Natural killer cell treated with Interleukin-12 subunit alpha and Interleukin-12 subunit beta and Interleukin-15 and Interleukin-18, amount 100 ng/mL, for 72 hours (primary cell): ENCODE measurements around the gene ZNF273. TPM values are rescaled to one million over a fixed set of nuclear protein-coding genes. Genes with fewer than 3 reads are reported as not detected.
"Not testable (repeated sequence)": the region's sequence is repeated elsewhere in the genome, so short reads cannot be mapped to it uniquely, and the experiment has no call there.

ENCODE experiments used
- ATAC-seq, 2 donors: fragments of 150-1000 bp; cut with Tn5 transposase in 1 of 2; sonication (Bioruptor Pico), chemical (Tn5 transposase) in 1 of 2; 2 replicates each; pipeline ENCODE4 v1.10.0; 2021
- DNase-seq: peaks from one replicate; pipeline ENCODE4 v3.0.0; 2022; ENCODE audit warnings: low spot score
- H3K27ac Mint-ChIP-seq, 2 donors: 1 replicate in 1 of 2; 2 replicates in 1 of 2; pipeline ENCODE4 v1.8.0; 2022; ENCODE audit warnings: mixed read lengths in 2 of 2, mild to moderate bottlenecking in 1 of 2, moderate library complexity in 1 of 2
- H3K27me3 Mint-ChIP-seq, 2 donors: 1 replicate in 1 of 2; 2 replicates in 1 of 2; pipeline ENCODE4 v1.8.0; 2022; ENCODE audit warnings: mixed read lengths in 2 of 2
- H3K36me3 Mint-ChIP-seq: one replicate; pipeline ENCODE4 v1.8.0; 2022; ENCODE audit warnings: mixed read lengths
- H3K4me1 Mint-ChIP-seq, 2 donors: 1 replicate in 1 of 2; 2 replicates in 1 of 2; pipeline ENCODE4 v1.8.0; 2022; ENCODE audit warnings: low read depth in 2 of 2, mixed read lengths in 2 of 2, mild to moderate bottlenecking in 1 of 2
- H3K4me3 Mint-ChIP-seq: one replicate; pipeline ENCODE4 v1.8.0; 2022; ENCODE audit warnings: mixed read lengths
- H3K9me3 Mint-ChIP-seq: 2 replicates; pipeline ENCODE4 v1.8.0; 2022; ENCODE audit warnings: mixed read lengths
- total RNA-seq, 2 donors: library from RNA; stranded (reverse); gene quantifications; one replicate each; pipeline ENCODE4 v1.2.3, GENCODE V29; 2022

ZNF273 gene
- 1 to 10 TPM; 5.5 to 6.3 TPM for total RNA-seq

DNA sequence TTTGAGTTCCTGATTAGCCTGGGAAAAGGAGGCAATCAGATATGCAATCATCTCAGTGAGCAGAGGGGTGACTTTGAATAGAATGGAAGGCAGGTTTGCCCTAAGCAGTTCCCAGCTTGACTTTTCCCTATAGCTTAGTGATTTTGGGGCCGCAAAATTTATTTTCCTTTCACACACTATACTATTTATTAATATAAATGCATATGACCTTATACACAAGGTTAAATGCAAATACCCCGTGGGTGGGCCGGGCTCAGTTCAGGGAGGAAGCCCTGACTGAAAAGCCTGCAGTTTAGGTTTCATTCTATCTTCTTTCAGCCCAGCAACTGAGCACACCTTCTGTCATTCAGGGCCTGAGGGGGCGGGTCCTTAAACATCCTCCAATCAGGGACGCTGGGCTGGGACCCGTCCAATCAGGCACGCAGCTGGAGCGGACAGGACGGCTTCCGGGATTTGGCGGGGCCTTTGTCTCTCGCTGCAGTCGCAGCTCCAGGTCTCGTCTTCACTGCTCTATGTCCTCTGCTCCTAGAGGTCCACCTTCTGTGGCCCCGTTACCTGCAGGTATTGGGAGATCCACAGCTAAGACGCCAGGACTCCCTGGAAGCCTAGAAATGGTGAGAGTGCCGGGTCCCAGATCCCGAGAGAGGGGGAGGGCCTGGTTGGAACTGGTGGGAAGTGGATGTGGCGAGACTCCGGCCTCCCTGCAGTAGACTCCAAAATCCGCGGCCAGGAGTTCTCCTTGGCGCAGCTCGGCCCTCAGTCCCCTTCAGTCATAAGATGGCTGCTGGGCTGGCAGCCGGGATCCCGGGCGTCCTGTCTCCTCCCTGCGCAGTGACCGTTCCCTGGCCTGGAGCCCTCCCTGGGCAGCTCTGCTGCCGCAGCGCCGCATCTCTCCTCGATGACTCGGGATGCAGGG is at the start of gene ZNF273:
ZNF273 (plus strand) TSS at position 468 of the 916 bp plus-strand sequence; CDS start at position 513, 45 bp downstream.
- peak; percentile 99 for ATAC-seq
- Mint-ChIP-seq H3K27me3 (no peaks in the 10 kb centered on the region), H3K4me1 (peaks cover 25% of the 10 kb centered on the region in 2 donors), H3K9me3 (no peaks in the 10 kb centered on the region), H3K36me3 (no peaks in the 10 kb centered on the region), H3K27ac (peak within 1 kb of the TSS; percentile 82 to 94), H3K4me3 (peak within 1 kb of the TSS; percentile 96)
- peak; percentile 95 for DNase-seq

DNA sequence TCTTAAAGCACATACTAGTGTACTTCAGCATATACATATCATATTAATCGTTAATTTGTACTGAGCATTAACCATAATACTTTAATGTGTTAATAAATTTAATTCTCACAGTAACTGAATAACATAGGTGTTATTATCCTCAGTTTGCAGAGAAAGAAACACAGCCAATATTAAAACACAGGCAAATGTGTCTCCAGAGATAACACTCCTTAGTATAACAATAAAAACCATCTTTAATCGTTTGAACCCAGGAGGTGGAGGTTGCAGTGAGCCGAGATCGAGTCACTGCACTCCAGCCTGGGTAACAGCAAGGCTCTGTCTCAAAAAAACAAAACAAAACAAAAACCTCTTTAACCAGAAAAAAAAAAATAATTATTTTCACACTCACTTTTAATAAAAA is 49.4 kb upstream of the ZNF273 start:
- Mint-ChIP-seq H3K27me3 (no peaks in the 10 kb centered on the region), H3K4me1 (peaks cover 0 to 2% of the 10 kb centered on the region in 2 donors), H3K9me3 (no peaks in the 10 kb centered on the region), H3K27ac (no peak overlapping the region), H3K4me3 (no peak overlapping the region), H3K36me3 (no peaks in the 10 kb centered on the region)
- DNase-seq (no peak), ATAC-seq (no peak)

DNA sequence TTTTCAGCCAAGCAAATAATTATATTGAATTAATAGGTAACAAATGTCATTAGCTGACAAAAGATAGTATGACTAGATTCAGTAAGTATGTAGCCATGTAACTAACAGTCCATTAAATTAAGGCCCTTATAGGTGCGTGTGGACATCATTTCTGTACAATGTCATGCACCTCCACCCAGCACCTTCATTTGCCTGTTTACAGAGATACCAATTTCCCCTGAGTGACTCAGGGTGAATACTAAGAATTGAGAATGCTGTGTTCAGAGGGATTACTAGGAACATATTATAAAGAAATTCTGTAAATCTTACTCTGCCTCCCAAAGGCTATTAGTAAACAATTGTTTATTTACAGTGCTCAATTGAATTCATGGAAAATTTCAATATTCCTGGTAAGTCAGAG is 48.1 kb upstream of the ZNF273 start:
- Mint-ChIP-seq H3K27me3 (no peaks in the 10 kb centered on the region), H3K9me3 (no peaks in the 10 kb centered on the region), H3K36me3 (no peaks in the 10 kb centered on the region), H3K4me3 (no peak overlapping the region), H3K27ac (no peak overlapping the region), H3K4me1 (no peaks in the 10 kb centered on the region)
- DNase-seq (no peak), ATAC-seq (no peak)

DNA sequence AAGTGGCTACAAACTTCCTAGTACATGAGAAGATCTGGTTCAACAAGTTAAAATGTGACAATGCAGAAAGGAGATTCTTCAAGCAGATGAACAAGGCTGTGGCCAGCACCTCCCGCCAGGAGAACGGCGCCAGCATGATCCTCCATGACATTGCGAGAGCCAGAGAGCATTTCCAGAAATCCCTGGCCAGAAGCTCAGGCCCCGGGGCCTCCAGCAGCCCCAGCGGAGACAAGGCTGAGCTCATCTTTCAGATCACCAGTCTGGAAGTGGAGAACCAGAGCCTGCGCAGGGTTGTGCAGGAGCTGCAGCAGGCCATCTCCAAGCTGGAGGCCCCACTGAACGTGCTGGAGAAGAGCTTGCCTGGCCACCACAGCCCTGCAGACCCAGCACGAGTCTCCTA is 40.1 kb upstream of the ZNF273 start:
- H3K4me1 Mint-ChIP-seq: no peaks in the 10 kb centered on the region
- H3K4me3 Mint-ChIP-seq: no peak overlapping the region
- no peaks in the 10 kb centered on the region for H3K36me3 Mint-ChIP-seq
- H3K27me3 Mint-ChIP-seq: peaks cover 0 to 2% of the 10 kb centered on the region in 2 donors
- DNase-seq (no peak), ATAC-seq (no peak)
- no peak overlapping the region for H3K27ac Mint-ChIP-seq
- peaks cover 6% of the 10 kb centered on the region for H3K9me3 Mint-ChIP-seq

DNA sequence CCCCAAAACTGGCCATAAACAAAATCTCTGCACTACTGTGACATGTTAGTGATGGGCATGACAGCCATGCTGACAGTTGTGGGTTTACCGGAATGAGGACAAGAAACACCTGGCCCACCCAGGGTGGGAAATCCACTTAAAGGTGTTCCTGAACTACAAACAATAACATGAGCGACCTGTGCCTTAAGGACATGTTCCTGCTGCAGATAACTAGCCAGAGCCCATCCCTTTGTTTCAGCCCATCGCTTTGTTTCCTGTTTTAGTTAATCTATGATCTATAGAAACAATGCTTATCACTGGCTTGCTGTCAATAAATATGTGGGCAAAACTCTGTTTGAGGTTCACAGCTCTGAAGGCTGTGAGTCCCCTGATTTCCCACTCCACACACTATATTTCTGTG is 39.5 kb upstream of the ZNF273 start:
- H3K27me3 Mint-ChIP-seq, ATAC-seq, H3K9me3 Mint-ChIP-seq, H3K36me3 Mint-ChIP-seq, H3K27ac Mint-ChIP-seq, H3K4me1 Mint-ChIP-seq, DNase-seq, H3K4me3 Mint-ChIP-seq: not testable (repeated sequence)

DNA sequence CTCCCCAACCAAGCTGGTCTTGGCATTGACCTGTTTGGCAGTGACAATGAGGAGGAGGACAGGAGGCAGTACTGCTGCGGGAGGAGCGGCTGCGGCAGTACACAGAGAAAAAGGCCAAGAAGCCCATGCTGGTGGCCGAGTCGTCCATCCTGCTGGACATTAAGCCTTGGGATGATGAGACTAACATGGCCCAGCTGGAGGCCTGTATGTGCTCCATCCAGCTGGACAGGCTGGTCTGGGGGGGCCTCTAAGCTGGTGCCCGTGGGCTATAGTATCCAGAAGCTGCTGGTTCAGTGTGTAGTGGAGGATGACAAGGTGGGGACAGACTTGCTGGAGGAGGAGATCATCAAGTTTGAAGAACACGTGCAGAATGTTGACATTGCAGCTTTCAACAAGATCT is 39.1 kb upstream of the ZNF273 start:
- ATAC-seq (no peak), DNase-seq (no peak)
- no peak overlapping the region for H3K4me3 Mint-ChIP-seq
- H3K36me3 Mint-ChIP-seq: no peaks in the 10 kb centered on the region
- H3K4me1 Mint-ChIP-seq: no peaks in the 10 kb centered on the region
- peaks cover 6% of the 10 kb centered on the region for H3K9me3 Mint-ChIP-seq
- H3K27ac Mint-ChIP-seq: no peak overlapping the region
- peaks cover 0 to 2% of the 10 kb centered on the region in 2 donors for H3K27me3 Mint-ChIP-seq

DNA sequence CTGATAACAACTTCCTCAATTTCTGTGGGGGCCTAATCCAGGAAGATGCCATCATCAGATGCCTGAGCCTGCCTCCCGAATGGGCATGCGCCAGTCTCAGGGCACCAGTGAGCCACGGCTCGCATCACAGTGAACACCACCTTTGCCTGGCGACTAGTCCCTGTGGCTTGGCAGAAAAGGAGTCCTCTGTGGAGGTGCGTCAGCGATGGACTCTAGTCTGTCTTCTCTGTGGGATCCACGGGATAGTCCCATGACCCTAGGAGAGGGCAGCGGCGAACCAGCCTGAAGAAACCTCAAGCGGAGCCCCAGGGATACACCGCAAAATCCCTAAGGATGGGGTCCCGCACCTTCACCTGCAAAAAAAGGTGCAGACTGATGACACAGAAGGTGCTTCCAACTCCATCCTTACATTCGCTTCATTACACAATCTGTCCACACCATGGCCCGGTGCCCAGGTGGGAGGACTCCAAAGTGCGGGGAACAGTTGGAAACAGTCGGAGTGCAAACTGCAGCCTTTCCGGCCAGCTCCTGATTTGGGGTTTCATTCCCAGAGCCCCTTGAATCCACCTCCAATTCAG is 35.1 kb upstream of the ZNF273 start:
- ATAC-seq (no peak), DNase-seq (no peak)
- H3K4me1 Mint-ChIP-seq: no peaks in the 10 kb centered on the region
- no peak overlapping the region for H3K4me3 Mint-ChIP-seq
- no peak overlapping the region for H3K27ac Mint-ChIP-seq
- peaks cover 0 to 2% of the 10 kb centered on the region in 2 donors for H3K27me3 Mint-ChIP-seq
- H3K9me3 Mint-ChIP-seq: peaks cover 3% of the 10 kb centered on the region
- H3K36me3 Mint-ChIP-seq: no peaks in the 10 kb centered on the region

DNA sequence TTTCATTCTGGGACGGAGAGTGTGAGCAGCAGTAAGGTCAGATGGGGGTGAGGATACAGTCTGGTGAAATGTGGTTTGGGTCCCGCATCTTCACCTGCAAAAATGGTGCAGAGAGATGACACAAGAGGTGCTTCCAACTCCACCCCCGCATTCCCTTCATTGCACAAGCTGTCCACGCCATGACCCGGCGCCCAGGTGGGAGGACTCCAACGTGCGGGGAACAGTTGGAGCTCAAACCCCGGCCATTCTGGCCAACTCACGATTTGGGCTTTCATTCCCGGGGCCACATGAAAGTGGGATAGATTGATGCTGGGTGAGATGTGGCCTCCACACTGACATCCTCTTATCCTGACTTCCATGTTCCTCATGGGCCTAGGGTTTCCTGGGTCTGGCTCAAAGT is 34.6 kb upstream of the ZNF273 start:
- no peak for ATAC-seq
- H3K9me3 Mint-ChIP-seq: peaks cover 3% of the 10 kb centered on the region
- H3K36me3 Mint-ChIP-seq: no peaks in the 10 kb centered on the region
- H3K27me3 Mint-ChIP-seq: peaks cover 0 to 2% of the 10 kb centered on the region in 2 donors
- no peak overlapping the region for H3K4me3 Mint-ChIP-seq
- DNase-seq: no peak
- H3K4me1 Mint-ChIP-seq: no peaks in the 10 kb centered on the region
- H3K27ac Mint-ChIP-seq: no peak overlapping the region

DNA sequence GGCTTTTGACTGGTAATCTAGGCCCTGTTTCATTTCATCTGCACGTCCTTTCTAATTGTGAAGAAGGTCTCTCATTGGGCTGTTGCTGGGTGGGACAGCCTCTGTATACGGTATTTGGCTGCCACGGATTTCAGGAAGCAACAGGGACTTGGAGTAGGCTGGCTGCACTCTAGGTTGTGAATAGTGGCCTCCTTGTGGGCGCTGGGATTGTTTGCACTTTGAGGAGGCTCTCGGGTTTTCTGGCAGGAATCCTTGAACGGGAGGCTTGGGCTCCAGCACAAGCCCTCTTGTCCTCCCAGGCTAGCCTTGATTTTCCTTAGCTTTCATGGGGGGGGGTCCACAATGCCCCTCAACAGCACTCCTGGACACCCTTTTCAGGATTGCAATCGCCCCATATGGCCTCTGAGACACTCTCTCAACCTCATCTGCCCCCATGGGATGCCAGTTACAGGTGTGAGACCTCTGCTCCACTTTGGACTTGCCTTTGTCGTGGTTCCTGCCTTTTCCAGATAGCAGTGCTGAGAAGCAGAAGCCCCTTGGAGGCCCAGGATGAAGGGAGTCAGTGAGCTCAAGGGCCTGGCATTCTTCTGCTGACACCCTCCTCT is 33.9 kb upstream of the ZNF273 start:
- ATAC-seq (no peak), DNase-seq (no peak)
- H3K4me1 Mint-ChIP-seq: no peaks in the 10 kb centered on the region
- no peaks in the 10 kb centered on the region for H3K36me3 Mint-ChIP-seq
- H3K27ac Mint-ChIP-seq: no peak overlapping the region
- H3K9me3 Mint-ChIP-seq: peaks cover 3% of the 10 kb centered on the region
- peaks cover 0 to 2% of the 10 kb centered on the region in 2 donors for H3K27me3 Mint-ChIP-seq
- no peak overlapping the region for H3K4me3 Mint-ChIP-seq

DNA sequence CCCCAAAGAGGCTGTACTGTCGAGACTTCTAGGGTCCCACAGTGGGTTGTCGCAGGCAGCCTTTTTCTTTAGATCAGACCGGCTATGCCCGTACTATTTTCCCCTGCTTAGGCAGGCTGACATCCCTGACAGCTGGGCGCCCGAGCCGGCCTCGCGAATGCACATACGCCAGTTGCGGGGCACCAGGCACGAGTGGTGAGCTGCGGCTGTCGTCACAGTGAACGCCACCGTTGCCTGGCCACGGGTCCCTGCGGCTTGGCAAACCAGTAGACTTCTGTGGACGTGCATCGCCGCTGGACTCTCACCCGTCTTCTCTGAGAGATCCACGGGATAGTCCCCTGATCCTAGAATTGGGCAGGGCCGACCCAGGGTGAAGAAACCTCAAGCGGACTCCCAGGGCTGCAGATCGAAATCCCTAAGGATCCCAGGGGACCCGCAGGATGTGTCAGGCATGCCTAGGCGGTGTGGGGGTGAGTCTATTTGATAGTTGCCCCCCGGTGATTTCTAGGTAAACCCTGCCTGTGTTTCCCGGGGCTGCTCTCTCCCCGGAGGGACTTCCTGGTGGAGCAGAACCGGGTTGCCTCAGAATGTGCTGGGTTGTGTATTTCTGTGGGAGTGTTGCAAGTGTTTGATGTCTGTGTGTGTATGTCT is 33.0 kb upstream of the ZNF273 start:
- H3K4me3 Mint-ChIP-seq: no peak overlapping the region
- no peak for DNase-seq
- H3K27me3 Mint-ChIP-seq: peaks cover 0 to 2% of the 10 kb centered on the region in 2 donors
- peaks cover 3% of the 10 kb centered on the region for H3K9me3 Mint-ChIP-seq
- H3K36me3 Mint-ChIP-seq: no peaks in the 10 kb centered on the region
- no peak for ATAC-seq
- H3K4me1 Mint-ChIP-seq: no peaks in the 10 kb centered on the region
- H3K27ac Mint-ChIP-seq: no peak overlapping the region

DNA sequence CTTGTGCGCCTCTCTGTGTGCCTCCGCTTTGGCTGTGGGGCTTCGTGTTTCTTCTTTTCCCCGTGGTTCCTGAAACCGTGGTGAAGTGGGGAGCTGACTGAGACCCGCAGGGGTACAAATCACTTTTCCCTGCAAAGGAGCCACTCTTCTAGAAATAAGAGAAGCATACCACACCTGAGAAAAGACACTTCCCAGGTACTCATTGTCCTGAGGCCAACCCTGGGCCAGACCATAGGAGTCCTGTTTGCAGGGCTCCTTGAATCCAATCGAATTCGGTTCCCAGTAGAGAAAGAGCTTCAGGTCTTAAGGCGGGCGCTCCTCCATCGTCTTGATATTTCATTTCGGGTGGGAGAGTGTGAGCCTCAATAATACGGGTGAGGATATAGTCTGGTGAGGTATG is 32.4 kb upstream of the ZNF273 start:
- Mint-ChIP-seq H3K9me3 (peaks cover 3% of the 10 kb centered on the region), H3K27ac (no peak overlapping the region), H3K4me3 (no peak overlapping the region), H3K4me1 (no peaks in the 10 kb centered on the region), H3K36me3 (no peaks in the 10 kb centered on the region), H3K27me3 (peaks cover 0 to 2% of the 10 kb centered on the region in 2 donors)
- no peak for DNase-seq
- ATAC-seq: no peak

DNA sequence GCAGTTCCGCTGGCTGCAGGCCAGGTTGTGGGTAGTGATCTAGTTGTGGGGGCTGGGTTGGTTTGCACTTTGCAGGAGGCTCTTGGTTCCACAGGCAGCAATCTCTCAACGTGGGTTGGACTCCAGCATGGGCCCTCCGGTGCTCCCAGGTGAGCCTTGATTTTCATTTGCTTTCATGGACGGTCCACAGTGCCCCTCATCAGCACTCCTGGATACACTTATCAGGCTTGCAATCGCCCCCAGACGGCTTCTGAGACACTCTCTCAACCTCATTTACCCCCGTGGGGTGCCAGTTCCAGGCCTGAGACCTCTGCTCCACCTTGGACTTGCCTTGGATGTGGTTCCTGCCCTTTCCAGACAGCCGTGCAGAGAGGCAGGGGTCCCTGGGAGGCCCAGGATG is 31.3 kb upstream of the ZNF273 start:
- Mint-ChIP-seq H3K4me3 (no peak overlapping the region), H3K36me3 (no peaks in the 10 kb centered on the region), H3K27me3 (peaks cover 0 to 3% of the 10 kb centered on the region in 2 donors), H3K27ac (no peak overlapping the region), H3K9me3 (no peaks in the 10 kb centered on the region), H3K4me1 (no peaks in the 10 kb centered on the region)
- DNase-seq (no peak), ATAC-seq (no peak)

DNA sequence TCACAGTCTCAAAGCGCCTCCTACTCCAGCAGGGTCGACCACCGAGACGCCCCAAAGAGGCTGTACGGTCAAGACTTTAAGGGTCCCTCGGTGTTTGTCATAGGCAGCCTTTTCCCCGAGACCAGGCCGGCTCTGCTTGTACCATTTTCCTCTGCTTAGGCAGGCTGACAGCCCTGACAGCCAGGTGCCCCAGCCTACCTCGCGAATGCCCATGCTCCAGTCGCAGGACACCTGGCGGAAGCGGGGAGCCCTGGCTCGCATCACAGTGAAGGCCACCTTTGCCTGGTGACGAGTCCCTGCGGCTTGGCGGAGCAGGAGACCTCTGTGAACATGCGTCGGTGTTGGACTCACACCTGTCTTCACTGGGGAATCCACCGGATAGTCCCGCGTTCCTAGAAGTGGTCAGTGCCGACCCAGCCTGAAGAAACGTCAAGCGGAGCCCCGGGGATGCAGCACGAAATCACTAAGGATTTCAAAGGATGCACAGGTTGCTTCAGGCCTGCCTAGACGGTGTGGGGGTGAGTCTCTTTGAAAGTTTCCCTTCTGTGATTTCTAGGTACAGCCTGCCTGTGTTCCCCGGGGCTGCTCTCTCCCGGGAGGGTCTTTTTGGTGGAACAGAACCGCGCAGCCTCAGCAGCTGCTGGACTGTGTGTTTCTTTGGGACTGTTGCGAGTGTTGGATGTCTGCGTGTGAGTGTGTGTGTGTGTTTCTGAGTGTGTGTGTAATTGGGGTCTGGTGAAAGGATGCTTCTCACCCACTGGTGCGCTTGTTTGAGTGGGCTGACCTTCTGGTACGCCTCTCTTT is 30.5 kb upstream of the ZNF273 start:
- Mint-ChIP-seq H3K27me3 (peaks cover 0 to 6% of the 10 kb centered on the region in 2 donors), H3K27ac (no peak overlapping the region), H3K4me3 (no peak overlapping the region), H3K36me3 (no peaks in the 10 kb centered on the region), H3K4me1 (peaks cover 0 to 5% of the 10 kb centered on the region in 2 donors), H3K9me3 (no peaks in the 10 kb centered on the region)
- ATAC-seq (no peak), DNase-seq (no peak)
